NCI-H1092 treated with DMSO at 0.1 percent for 48 hours (cell line): ENCODE results near the gene NDUFA6.
"Not testable (repeated sequence)": the region's sequence is repeated elsewhere in the genome, so short reads cannot be mapped to it uniquely, and the experiment has no call there.

ENCODE experiments used
- DNase-seq: peaks from one replicate; lab custom pipeline; 2025; lab: John Stamatoyannopoulos, UW

Gene NDUFA6

DNA sequence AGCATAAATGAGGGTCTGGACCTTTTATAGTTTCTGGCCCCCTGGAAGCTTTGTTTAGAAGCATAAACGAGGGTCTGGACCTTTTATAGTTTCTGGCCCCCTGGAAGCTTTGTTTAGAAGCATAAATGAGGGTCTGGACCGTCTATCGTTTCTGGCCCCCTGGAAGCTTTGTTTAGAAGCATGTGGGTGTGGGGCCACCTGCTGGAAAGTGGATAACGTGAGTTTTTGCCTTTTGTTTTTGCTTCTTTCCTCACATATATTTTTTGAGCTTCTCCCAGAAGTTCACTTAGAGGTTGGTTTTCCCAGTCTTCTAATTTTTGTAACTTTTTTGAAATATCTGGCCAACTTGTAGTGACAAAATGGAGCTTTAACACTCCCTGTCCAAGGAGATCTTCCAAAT, 22.2 kb upstream of the NDUFA6 start:
- peak; percentile 2 for DNase-seq

GRCh38 chr22:42111798-42112197, 21.2 kb upstream of the NDUFA6 start:
- DNase-seq, result no peak

DNA sequence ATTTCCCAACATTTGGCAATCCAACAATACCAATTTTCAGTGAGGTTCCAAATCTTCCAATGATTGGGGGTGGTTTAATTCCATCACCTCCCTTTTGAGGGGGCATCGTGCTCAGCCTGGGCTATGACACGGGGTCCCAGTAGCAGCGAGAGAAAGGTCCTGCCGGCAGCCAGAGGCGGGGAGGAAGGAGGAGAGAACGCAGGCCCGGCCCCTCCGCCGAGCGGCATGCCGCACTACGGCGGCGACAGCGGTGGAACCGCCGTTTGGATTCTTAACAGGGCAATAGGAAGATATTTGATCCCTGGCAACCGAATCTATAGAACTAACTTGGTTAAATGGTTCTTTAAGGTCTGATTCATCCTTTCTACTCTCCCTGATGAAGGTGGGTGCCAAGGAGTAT, 18.3 kb upstream of the NDUFA6 start:
- no peak for DNase-seq

GRCh38 chr22:42104332-42104860, 13.8 kb upstream of the NDUFA6 start:
- DNase-seq, result not testable (repeated sequence)

DNA sequence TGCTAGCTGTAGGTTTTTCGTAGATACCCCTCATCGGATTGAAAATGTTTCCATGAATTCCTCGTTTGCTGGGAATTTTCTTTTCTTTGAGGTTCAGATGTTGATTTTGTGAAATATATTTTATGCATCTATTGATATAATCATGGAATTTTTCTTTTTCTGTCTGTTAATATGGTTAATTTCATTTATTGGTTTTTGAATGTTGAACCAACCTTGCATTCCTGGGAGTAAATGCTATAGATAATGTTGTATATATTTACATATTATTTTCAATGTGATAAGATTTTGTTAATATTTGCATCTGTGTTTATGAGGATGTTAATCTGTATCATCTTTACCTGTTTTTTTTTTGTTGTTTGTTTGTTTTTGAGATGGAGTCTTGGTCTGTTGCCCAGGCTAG, 10.6 kb upstream of the NDUFA6 start:
- DNase-seq, result no peak

GRCh38 chr22:42091455-42091782, 847 bp upstream of the NDUFA6 start:
- DNase-seq, result no peak

GRCh38 chr22:42086051-42086450, 4.5 kb downstream of the NDUFA6 start:
- no peak for DNase-seq

DNA sequence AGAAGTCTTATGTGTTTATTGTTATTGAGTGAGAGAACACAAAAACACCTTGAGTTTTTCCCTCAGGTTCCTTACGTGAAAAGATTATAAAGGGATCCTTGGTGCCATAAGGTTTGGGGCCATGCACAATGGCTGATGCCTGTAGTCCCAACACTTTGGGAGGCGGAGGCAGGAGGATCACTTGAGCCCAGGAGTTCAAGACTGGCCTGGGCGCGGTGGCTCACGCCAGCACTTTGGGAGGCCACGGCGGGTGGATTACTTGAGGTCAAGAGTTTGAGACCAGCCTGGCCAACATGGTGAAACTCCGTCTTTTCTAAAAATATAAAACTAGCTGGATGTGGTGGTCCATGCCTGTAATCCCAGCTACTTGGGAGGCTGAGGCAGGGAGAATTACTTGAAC, 5.7 kb downstream of the NDUFA6 start:
- DNase-seq, result no peak

DNA sequence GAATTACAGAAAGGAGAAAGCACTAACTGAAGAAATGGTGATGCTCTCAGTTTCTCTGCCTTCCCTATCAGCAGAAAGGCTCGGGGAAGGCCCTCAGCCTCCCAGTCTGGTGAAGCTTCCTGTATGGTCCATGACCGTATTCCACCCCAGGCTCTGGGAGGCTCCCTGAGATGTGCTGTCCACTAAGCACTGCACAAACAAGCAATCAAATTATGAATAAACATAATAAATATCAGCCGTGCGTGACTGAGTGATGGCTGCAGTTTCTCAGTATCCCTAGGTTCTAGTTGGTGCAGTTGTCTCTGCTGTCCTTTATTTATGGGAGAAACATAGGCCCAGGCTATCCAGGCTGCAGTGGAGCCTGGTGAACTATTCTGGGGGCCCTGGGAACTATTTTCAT, 7.5 kb downstream of the NDUFA6 start:
- DNase-seq, result no peak

DNA sequence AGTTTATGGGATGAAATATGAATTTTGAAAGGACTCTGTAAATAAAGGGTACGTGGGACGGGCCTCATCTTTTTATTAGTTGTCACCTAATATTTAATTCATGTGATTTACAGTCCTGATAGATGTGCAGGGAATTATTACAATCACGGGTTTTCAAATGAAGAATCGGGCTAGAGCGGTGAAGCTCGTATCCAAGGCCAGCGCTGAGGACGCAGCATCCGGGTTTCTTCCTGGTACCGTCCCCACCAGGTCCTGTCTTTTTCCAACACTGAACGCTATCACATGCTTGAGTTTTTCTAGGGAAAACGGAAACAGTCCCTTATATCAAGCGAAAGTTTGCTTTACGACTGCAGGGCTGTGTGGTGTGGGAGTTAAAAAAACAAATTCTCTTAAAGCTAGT, 10.3 kb downstream of the NDUFA6 start:
- peak; percentile 66 for DNase-seq

DNA sequence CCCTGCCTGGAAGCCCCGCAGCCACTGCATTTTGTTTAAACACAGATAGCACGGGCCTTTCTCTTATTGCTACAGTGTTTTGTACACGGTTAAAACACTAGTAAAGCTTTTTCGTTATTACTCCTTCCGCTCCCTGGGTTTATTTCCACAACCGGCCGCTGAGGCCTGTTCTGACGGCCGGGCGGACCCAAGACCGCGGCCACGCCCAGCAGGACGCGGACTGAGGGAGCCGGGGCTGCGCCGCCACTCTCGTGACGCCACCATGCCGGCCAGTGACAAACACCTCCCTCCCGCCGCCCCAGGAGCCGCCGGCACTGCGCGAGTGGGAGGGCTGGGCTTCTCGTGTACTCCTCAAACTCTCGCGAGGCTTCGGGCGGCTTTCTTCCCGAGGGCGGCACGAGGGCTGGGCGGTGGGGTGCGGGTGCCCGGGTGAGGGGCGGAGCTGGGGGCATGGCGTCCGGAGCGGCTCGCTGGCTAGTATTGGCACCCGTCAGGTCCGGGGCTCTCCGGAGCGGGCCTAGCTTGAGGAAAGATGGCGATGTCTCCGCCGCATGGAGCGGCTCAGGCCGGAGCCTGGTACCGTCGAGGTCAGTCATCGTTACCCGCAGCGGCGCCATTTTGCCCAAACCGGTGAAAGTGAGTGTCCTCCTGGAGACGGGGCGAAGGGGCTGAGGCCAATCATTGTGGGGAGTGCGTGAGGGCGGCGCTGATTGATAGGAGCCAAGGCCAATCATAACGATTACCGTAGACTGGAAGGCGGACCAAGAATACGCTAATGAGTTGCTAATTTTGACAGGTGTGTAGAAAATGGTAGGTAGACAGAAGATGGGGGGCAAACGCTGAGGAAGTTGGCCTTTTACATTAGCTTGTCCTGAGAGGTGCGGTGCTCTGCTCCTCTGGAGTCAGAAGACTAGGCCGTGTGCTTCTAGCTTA, 11.0 kb downstream of the NDUFA6 start, which contains the start of gene SMDT1:
SMDT1 (plus strand) TSS at position 382 of the 933 bp plus-strand sequence; CDS start at position 451, 69 bp downstream.
- peak; percentile 98 for DNase-seq

- peak; percentile 34 for DNase-seq
Observed at GRCh38 chr22:42078469-42079318, 11.9 kb downstream of the NDUFA6 start.

GRCh38 chr22:42077486-42078125, 13.0 kb downstream of the NDUFA6 start:
- DNase-seq, result no peak

DNA sequence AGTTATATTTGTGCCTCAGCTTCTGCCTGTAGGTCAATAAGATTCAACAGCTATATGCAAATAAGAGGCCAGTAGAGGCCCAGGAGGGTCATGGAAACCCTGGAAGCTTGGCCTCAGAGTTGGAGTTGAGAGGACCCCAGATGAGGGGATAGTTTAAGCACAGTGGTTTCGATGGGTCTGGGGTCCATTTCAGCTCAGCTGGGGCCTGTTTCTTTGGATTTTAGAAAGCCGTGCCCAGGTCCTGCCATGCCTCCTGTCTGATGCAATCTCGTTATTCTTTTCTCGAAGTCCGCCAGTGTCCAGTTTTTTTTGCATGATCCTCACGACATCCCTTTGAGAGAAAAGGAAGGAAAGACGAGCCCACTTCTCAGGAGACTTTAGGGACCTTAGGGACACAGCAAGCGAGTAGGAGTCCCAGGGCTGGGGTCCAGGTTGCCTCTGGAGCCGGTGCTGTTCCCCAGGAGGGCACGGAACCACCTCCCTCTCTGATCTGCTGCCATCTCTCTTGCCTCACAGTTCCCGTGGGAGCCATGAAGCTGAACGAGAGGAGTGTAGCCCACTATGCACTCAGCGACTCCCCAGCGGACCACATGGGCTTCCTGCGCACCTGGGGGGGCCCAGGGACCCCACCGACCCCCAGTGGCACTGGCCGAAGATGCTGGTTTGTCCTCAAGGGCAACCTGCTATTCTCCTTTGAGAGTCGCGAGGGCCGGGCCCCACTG, 13.6 kb downstream of the NDUFA6 start:
- DNase-seq, result no peak

DNA sequence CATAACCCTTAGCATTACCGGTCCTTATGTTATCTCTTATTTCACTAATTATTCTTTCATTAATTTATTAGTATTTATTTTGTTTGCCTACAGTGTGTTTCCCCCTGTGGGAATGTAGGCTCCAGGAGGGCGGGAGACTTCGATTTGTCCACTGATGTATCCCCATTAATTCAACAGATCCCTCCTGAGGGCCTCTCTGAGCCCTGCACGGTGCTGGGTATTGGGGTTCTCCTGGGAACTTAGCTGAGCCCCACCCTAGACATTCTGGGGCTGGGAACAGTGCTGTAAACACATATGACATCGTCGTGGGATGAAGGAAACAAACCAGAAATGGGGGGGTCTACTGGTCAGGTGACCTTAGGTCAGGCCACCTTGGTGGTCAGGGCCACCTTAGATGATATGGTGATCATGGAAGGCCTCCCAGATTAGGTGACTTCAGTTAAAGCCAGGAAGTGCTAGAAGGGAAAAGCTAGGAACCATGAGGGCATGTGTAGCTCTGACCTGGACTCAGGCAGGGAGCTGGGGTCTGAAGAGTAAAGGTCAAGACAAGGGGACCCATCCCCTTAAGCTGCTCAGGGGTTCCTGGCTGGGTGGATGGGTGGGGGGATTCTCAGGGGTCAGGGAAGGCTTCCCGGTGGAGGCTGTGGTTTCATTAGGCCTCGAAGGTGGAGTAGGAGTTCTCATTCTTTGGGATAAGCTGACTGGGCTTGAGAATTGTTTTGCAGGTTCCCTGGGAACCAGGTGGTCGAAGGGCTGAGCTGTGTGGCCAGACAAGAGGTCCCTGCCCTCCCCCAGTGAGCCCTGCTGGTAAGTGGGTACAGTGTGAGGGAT, 15.5 kb downstream of the NDUFA6 start:
- DNase-seq, result no peak

- no peak for DNase-seq
Observed at GRCh38 chr22:42074132-42074811, 16.3 kb downstream of the NDUFA6 start, which contains the start of gene PHETA2. PHETA2 (plus strand) TSS chr22:42074248; CDS start chr22:42077294, 3,046 bp downstream.

DNA sequence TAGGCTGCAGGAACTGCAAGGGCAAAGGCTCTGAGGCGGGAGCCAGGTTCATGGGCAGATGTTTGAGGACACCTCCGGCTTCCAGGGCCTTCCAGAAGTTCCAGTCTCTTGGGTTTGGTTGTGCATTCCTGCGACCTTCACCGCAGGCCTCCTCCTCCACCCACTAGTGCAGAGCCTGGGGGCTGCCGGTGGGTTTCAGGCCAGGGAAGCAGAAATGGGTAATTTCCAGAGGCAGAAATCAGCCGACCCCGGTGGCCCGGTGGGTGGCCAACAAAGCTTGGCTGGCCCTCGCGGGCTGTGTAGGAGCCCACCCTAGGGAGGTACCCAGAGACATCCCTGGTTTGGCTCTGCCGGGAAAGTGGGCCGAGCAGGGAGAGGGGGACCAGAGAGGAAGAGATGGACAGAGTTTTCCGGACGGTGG, 16.9 kb downstream of the NDUFA6 start:
- no peak for DNase-seq

DNA sequence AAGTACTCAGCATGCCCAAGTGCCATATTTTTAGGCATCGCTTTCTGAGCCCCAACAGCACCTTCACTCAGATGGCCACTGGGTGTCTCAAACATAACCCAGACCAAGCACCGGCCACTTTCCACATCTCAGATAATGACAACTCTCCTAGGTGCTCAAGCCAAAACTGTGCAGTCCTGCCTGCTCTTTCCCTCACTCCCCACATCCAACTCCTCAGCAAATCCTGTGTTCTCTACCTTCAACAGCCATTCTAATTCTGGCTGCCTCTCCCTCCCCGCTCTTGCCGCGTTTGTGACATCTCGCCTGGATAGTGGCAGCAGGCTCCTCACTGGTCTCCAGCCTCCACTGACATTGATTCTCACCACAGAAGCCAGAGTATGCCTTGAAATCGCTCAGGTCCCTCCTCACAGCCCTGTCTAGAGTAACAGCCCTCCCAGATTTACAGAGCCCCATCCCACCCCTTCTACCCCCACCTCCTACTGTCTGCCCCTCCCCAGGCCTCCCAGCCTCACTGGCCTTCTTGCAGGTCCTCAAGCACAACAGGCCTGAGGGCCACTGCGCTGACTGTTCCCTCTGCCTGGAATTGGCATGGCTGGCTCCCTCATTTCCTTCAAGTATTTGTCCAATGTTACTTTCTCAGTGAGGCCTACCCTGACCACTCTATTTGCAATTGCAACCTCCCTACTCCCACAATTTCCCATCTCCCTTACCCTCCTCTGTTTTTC, 17.8 kb downstream of the NDUFA6 start:
- DNase-seq, result no peak

- DNase-seq, result not testable (repeated sequence)
Observed at GRCh38 chr22:42071508-42071907, 19.1 kb downstream of the NDUFA6 start.
